HG03575 (cell line): ENCODE results near the gene SNTG2.

Source experiments
- ATAC-seq: cut with Tn5 transposase; IDR thresholded peaks from one replicate; pipeline ENCODE4 v1.9.1; 2021; ENCODE audit not compliant: unreplicated experiment, insufficient number of reproducible peaks, low FRiP score; ENCODE audit errors: extremely low read depth

The SNTG2 gene

DNA sequence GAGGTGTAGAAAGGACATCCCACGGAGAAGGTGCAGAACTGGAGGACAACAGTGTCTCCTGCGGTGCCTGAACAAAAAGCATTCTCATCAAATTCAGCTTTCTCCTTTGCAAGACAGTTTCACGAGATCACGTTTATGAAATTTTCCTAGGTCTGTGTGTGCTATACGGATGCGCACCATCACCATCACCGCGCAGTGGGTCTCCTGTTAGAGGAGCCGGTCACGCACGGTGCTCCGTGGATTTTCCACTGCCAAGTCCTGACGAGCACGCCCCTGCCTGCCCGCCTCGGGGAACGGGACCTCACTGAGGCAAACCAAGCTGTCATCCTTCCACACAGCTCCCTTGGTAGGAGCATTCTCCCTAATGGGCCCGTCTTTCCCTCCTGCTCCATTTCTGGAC is 322.2 kb downstream of the SNTG2 start:
- no peak for ATAC-seq

GRCh38 chr2:1277634-1278033 is 327.0 kb downstream of the SNTG2 start:
- ATAC-seq: no peak

DNA sequence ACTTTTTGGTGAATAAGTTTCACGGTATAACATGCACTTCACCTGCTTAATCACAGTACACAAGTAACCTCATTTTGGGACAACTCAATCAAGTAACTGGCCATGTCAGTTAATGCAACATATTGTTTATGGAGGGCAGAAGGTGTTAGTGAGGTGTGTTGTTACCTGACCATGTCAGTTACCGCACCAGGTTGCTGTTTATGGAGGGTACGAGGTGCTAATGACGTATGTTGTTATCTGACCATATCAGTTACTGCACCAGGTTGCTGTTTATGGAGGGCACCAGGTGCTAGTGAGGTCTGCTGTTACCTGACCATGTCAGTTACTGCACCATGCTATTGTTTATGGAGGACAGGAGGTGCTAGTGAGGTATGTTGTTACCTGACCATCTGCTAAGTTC is 327.5 kb downstream of the SNTG2 start:
- no peak for ATAC-seq

DNA sequence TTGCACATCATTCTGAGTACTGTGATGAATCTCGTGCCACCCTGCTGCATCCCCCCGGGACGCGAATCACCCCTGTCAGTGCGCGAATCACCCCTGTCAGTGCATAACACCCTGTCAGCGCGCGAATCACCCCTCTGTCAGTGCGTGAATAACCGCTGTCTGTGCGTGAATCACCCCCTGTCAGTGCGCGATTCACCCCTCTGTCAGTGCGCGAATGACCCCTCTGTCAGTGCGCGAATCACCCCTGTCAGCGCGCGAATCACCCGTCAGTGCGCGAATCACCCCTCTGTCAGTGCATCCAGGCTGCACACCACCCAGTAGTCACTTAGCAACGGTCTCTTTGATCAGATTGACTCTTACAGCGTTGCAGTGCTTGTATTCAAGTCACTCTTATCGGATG is 328.2 kb downstream of the SNTG2 start:
- ATAC-seq: no peak

DNA sequence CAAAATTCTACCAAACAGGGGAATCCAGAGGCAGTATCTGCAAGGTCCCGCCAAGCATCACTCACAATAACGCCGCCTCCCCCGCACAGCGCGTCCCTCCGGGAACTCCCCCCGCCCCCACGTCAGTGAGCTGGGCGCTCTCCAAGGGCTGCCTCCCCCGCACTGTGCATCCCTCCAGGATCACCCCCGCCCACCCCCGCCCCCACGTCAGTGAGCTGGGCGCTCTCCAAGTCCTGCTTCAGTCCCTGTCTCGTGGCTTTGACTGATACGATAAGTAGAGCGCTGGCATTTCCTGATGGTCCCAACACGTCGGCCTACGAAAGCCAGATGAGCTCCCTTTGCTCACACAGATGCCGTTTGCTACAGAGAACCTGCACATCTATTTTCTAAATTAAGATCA is 331.9 kb downstream of the SNTG2 start:
- ATAC-seq: no peak

DNA sequence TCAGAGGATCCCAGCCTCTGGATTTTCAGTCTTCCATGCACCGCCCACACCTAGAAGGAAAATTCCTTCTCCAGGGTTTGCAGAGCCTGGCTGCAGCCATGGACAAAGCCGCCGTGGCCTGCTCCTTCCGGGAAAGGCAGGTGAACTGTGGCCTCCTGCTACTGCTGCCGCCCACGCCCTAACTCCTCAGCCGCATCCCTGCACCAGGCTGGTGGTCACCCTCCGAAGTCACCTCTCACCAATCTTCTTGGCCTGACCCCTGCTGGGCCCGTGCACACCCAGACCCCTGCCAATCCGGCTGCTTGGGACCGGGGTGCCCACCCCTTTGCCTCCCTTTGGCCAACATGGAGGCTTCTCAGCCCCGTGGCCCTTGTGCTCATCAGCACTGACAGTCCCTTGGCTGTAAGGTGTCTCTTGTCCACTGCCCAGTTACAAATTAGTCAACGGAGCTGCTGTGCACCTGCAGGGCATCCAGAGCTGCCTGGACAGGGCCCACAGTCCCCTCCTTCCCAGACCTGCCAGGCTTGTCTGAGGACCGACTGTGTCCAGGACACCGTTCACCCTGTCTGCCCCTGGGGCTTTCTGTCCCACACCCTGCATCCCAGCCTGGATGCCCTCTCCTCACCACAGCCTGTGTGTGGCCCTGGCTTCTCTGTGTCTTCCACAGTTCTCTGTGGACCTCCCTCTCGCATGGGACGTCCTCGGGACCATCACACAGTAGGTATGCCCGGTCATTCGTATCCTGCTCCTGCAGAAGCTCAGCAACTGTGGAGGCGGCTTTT is 332.6 kb downstream of the SNTG2 start:
- no peak for ATAC-seq

DNA sequence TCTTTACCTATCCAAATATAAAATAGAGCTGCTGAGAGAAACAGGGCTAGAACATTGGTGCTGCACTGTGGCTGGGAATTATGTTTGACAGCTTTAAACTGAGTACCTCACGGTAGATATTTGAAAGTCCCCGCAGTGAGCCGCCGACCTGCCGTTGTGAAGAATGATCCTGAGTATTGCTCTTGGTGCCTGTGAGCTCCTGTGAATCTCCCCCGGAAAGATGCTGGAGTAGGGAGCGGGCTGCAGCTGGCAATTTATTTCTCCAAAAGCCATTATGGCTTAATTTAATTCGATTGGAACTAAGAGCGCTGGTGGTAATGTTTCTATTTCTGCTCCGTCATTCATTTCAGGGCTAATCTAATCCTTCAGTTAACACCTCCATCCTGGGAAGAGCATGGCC is 333.2 kb downstream of the SNTG2 start:
- no peak for ATAC-seq

DNA sequence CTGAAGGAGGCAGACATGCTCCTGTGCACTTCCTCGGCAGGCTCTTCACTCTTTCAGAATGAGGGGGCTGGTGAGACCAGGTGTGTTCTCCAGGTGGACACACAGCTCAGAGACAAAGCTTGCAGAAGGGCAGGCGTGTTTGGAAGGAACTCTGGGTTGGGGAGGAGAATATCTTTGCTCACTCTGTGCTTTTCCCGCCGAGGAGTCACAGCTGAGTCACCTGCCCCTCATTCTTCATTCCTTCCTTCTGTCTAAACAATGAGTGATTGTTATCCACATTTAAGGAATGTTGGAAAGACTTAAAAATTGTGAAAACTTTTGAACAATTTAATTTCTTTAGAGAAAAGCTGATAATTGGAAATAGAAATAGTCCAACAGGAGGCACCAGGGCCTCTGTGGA is 336.3 kb downstream of the SNTG2 start:
- no peak for ATAC-seq

DNA sequence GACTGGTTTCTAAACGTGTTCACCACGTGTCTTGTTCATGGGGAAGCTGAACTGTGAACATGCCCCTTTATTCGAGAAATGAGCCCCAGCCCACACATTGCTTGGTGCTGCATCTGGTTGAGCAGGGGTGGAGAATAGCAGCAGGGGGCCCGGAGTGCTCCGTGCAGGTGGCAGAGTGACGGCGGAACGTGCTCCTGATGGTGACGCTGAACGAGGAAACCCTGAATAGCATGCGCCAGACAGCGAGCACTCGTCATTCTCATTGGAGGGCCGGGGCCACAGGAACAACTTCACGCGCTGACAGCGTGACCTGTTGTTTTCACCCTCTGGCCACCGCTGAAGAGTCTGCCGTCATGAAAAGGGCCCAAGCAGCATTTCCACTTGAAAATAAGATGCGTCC is 336.8 kb downstream of the SNTG2 start:
- no peak for ATAC-seq

DNA sequence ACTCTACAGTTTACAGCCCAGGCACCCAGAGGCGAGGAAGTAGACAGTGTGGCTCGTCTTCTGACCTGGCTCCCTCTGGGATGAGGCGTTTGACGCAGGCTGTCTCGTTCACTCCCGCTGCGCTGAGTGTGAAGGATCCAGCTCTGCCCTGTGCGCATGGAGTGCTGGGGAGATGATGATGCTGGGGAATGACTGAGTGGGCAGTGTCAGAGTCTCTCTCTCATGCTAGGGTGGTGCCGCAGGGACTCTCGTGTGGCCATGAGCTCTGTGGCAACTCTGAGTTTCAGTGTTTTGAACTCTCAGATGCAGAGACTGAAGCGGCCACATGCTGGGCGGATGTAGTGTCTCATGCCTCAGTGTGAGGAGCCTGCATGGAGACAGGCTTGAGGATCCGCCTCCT is 344.3 kb downstream of the SNTG2 start:
- ATAC-seq: no peak

DNA sequence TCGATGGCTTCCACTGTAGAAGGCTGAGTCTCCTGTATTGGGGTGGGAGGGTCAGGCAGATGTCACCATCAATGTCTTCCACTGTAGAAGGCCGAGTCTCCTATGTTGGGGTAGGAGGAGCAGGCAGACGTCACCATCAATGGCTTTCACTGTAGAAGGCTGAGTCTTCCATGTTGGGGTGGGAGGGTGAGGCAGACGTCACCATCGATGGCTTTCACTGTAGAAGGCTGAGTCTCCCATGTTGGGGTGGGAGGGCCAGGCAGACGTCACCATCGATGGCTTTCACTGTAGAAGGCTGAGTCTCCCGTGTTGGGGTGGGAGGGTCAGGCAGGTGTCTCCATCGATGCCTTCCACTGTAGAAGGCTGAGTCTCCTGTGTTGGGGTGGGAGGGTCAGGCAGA is 345.1 kb downstream of the SNTG2 start:
- no peak for ATAC-seq

DNA sequence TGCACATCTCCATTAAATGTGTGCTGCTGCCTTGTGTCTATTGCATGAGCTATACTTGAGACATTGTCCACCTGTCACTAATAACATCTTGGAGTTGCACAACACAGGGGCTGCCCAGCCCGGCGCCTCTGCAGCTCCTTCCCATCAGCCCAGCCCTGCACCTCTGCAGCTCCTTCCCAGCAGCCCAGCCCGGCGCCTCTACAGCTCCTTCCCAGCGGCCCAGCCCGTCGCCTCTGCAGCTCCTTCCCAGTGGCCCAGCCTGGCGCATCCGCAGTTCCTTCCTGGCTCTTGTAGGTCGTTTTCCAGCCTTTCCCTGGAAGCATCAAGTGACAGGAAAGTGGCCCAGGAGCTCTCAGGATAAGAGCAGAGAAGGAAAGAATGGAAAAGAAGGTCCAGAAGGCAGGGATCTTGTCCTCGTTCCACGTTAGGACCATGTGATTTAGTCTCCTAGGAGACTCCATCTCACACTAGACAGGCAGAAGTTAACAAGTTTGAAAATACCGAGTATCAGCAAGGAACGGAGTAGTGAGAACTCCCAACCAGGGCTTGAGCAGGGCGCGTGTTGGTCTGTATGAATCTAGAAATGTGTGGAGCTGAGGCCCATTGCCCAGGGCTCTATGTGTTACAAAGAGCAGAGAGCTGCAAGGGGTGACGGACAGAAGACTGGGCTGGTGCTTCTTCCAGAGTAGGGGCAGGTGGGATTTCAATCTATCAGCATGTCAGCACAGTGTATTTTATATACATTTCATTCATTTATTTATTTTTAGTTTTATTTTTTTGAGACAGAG is 346.9 kb downstream of the SNTG2 start:
- ATAC-seq: no peak

DNA sequence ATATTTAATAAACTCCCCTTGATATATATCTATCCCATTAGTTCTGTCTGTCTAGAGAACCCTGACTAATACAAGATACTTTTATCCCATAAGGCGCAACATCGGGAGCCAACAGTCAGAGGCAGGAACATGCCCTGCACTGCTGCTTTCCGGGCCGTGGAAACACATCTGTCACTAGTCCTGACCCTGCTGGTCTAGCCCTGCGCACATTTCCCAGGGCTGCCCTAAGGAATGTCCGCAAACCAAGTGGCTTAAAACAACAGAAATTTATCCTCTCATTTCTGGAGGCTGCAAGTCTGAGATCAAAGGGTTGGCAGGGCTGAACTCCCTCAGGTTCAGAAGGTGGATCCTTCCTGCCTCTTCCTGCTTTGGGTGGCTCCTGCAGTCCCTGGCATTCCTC is 348.4 kb downstream of the SNTG2 start:
- ATAC-seq: no peak

GRCh38 chr2:1300284-1300683 is 349.6 kb downstream of the SNTG2 start:
- ATAC-seq: no peak

- no peak for ATAC-seq
Measured at GRCh38 chr2:1301056-1301455, 350.4 kb downstream of the SNTG2 start.

DNA sequence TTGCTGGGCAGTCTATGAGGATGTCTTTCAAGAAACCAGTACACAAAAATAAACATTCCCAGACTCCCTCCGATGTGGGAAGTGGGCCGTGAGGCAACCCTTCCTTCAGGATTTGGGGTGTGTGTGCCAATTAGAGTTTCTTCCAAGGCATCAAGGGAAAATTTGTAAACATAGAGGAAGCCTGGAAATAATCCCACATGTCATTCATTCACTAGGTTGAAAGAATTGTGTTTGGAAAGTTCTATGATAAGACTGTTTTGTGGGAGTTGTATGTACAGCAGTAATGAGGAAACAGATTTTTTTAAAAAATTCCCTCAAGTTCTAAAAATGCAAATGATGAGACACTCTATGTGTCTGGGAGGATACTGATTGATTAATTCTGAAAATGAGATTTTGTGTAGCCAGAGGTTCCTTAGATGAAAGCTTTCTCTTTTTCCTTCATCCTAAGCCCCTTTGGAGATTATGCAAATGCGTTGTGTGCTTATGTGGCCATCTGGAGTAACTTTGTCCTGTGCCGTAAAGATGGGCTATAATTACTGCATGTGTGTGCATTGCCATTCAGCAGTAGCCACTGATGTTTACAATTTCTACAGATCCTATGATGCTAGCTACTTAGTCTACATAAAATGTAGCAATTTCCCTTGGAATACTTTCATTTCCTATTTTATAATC is 354.8 kb downstream of the SNTG2 start:
- no peak for ATAC-seq

GRCh38 chr2:1306014-1306686 is 355.5 kb downstream of the SNTG2 start:
- no peak for ATAC-seq

GRCh38 chr2:1306687-1307516 is 356.3 kb downstream of the SNTG2 start:
- ATAC-seq: no peak

DNA sequence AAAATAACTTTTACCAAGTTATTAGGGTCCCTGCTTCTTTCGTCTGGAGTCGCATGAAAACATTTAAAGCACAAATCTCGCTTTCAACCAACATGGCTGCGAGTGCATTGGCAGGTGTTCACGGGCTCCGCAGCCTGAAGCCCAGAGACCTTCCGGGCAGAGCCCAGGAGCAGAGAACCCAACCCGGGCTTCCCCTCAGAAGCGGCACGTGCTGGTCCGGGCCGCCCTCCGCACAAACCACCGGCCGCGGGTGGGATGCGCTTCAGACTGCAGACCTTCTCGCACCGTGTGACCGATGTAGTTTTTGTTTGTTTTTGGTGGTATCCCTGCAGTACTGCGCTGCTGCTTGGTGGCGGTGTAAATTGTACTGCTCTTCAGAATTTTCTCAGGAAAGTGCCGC is 357.0 kb downstream of the SNTG2 start:
- no peak for ATAC-seq
